GM12892 (cell line): Measurements from ENCODE around the gene CMA1.
"Not testable (repeated sequence)": the region's sequence is repeated elsewhere in the genome, so short reads cannot be mapped to it uniquely, and the experiment has no call there.

ENCODE experiments used
- POLR2A ChIP-seq: IDR thresholded peaks from 2 replicates; pipeline ENCODE4 v1.6.1; 2011; ENCODE audit warnings: low read depth, low read length, control low read depth
- POLR2AphosphoS5 ChIP-seq: IDR thresholded peaks from 2 replicates; pipeline ENCODE4 v1.6.1; 2011; ENCODE audit warnings: low read depth, low read length, control low read depth
- TAF1 ChIP-seq: IDR thresholded peaks from 2 replicates; pipeline ENCODE4 v1.6.1; 2011; ENCODE audit warnings: low read depth, mild to moderate bottlenecking, control low read depth, low read length, borderline replicate concordance

DNA sequence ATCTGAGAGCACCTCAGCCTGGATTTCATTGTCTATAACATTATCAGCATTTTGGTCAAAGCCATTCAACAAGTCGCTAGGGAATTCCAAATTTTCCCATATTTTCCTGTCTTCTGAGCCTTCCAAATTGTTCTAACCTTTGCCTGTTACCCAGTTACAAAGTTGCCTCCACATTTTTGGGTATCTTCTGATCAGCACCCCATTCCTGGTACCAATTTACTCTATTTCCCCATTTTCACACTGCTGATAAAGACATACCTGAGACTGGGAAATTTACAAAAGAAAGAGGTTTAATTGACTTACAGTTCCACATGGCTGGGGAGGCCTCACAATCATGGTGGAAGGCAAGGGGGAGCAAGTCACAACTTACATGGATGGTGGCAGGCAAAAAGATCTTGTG, 41.0 kb upstream of the CMA1 start:
- TF ChIP-seq TAF1, POLR2AphosphoS5, POLR2A: not testable (repeated sequence)
